ENCODE results near the gene DEFB125.
"Not testable (repeated sequence)": the region's sequence is repeated elsewhere in the genome, so short reads cannot be mapped to it uniquely, and the experiment has no call there.

DEFB125 gene

GRCh38 chr20:95215-95614, 7.7 kb downstream of the DEFB125 start:
- H3K4me3 ChIP-seq (ENCODE audit: insufficient read depth in 1 of 2, low read depth in 1 of 2, low read length in 2 of 2): no peak overlapping the region
- H4K91ac ChIP-seq (ENCODE audit: low read length): no peak overlapping the region
- H2AFZ ChIP-seq (ENCODE audit: low read depth, low read length): no peak overlapping the region
- H3K79me1 ChIP-seq (replicated peaks; ENCODE audit: low read length, poor library complexity, severe bottlenecking): no peaks in the 10 kb centered on the region
- H2BK12ac ChIP-seq (ENCODE audit: low read length in 2 of 2): no peak overlapping the region
- H2BK5ac ChIP-seq (ENCODE audit: low read depth, low read length, poor library complexity, severe bottlenecking): no peak overlapping the region
- no peak overlapping the region for H2BK120ac ChIP-seq (ENCODE audit: low read depth, low read length)
- no peak overlapping the region for H2BK15ac ChIP-seq (ENCODE audit: low read depth, poor library complexity, severe bottlenecking)
- no peak overlapping the region for H3K18ac ChIP-seq (ENCODE audit: low read depth in 1 of 2, low read length in 2 of 2)
- no peaks in the 10 kb centered on the region for H3K27me3 ChIP-seq (ENCODE audit: control insufficient read depth in 1 of 2, insufficient read depth in 1 of 2, low read length in 2 of 2)
- H3K9me3 ChIP-seq (ENCODE audit: control insufficient read depth, low read length): peaks cover 20% of the 10 kb centered on the region
- no peak overlapping the region for H3K14ac ChIP-seq (ENCODE audit: low read length in 2 of 2)
- WGBS: 72% methylated on average over 4 of the region's 4 CpGs
- no peak for DNase-seq
- H2AK5ac ChIP-seq (ENCODE audit: low read length, severe bottlenecking): no peak overlapping the region
- peaks cover 1% of the 10 kb centered on the region for H3K4me1 ChIP-seq (ENCODE audit: control insufficient read depth, insufficient read depth, low read depth, low read length)
- no peak overlapping the region for H3K9ac ChIP-seq (ENCODE audit: low read length)
- H4K8ac ChIP-seq (ENCODE audit: low read length): no peak overlapping the region
- H3K4ac ChIP-seq (ENCODE audit: low read depth in 1 of 2, low read length in 2 of 2): no peak overlapping the region
- no peak overlapping the region for H3K27ac ChIP-seq (ENCODE audit: low read length, poor library complexity, severe bottlenecking)
- H3K23ac ChIP-seq (ENCODE audit: low read length in 2 of 2): no peak overlapping the region
- H3K4me2 ChIP-seq (ENCODE audit: low read length, poor library complexity, severe bottlenecking): no peak overlapping the region
- no peaks in the 10 kb centered on the region for H3K36me3 ChIP-seq (ENCODE audit: control insufficient read depth in 1 of 2, insufficient read depth in 2 of 2, low read depth in 1 of 2, low read length in 2 of 2)

- 71% methylated on average over 4 of the region's 5 CpGs for WGBS
- H4K91ac ChIP-seq (ENCODE audit: low read length); H2BK5ac ChIP-seq (ENCODE audit: low read depth, low read length, poor library complexity, severe bottlenecking): not testable (repeated sequence)
Observed at GRCh38 chr20:97691-98090, 10.2 kb downstream of the DEFB125 start.

GRCh38 chr20:101975-102374, 14.5 kb downstream of the DEFB125 start:
- Histone ChIP-seq H3K9me3 (ENCODE audit: control insufficient read depth, low read length) (no peaks in the 10 kb centered on the region), H2BK12ac (ENCODE audit: low read length in 2 of 2) (no peak overlapping the region), H2BK5ac (ENCODE audit: low read depth, low read length, poor library complexity, severe bottlenecking) (no peak overlapping the region), H3K79me1 (replicated peaks; ENCODE audit: low read length, poor library complexity, severe bottlenecking) (no peaks in the 10 kb centered on the region), H3K18ac (ENCODE audit: low read depth in 1 of 2, low read length in 2 of 2) (no peak overlapping the region), H2AK5ac (ENCODE audit: low read length, severe bottlenecking) (no peak overlapping the region), H4K91ac (ENCODE audit: low read length) (no peak overlapping the region), H4K8ac (ENCODE audit: low read length) (no peak overlapping the region), H3K27ac (ENCODE audit: low read length, poor library complexity, severe bottlenecking) (no peak overlapping the region), H3K4me3 (ENCODE audit: insufficient read depth in 1 of 2, low read depth in 1 of 2, low read length in 2 of 2) (no peak overlapping the region), H3K4ac (ENCODE audit: low read depth in 1 of 2, low read length in 2 of 2) (no peak overlapping the region), H3K36me3 (ENCODE audit: control insufficient read depth in 1 of 2, insufficient read depth in 2 of 2, low read depth in 1 of 2, low read length in 2 of 2) (no peaks in the 10 kb centered on the region), H2BK15ac (ENCODE audit: low read depth, poor library complexity, severe bottlenecking) (no peak overlapping the region), H2AFZ (ENCODE audit: low read depth, low read length) (no peak overlapping the region), H3K4me1 (ENCODE audit: control insufficient read depth, insufficient read depth, low read depth, low read length) (no peaks in the 10 kb centered on the region), H3K27me3 (ENCODE audit: control insufficient read depth in 1 of 2, insufficient read depth in 1 of 2, low read length in 2 of 2) (peaks cover 4 to 5% of the 10 kb centered on the region in 2 experiments), H2BK120ac (ENCODE audit: low read depth, low read length) (no peak overlapping the region), H3K14ac (ENCODE audit: low read length in 2 of 2) (no peak overlapping the region), H3K9ac (ENCODE audit: low read length) (no peak overlapping the region), H3K23ac (ENCODE audit: low read length in 2 of 2) (no peak overlapping the region), H3K4me2 (ENCODE audit: low read length, poor library complexity, severe bottlenecking) (no peak overlapping the region)
- no peak for DNase-seq

More at GRCh38 chr20:97691-98090, 10.2 kb downstream of the DEFB125 start:
- H2BK12ac ChIP-seq (ENCODE audit: low read length in 2 of 2); H2BK120ac ChIP-seq (ENCODE audit: low read depth, low read length); H3K27ac ChIP-seq (ENCODE audit: low read length, poor library complexity, severe bottlenecking); H3K4me2 ChIP-seq (ENCODE audit: low read length, poor library complexity, severe bottlenecking); H4K8ac ChIP-seq (ENCODE audit: low read length); H3K14ac ChIP-seq (ENCODE audit: low read length in 2 of 2); H3K4me3 ChIP-seq (ENCODE audit: insufficient read depth in 1 of 2, low read depth in 1 of 2, low read length in 2 of 2); H3K9ac ChIP-seq (ENCODE audit: low read length); H3K79me1 ChIP-seq (replicated peaks; ENCODE audit: low read length, poor library complexity, severe bottlenecking); H3K4ac ChIP-seq (ENCODE audit: low read depth in 1 of 2, low read length in 2 of 2); H3K4me1 ChIP-seq (ENCODE audit: control insufficient read depth, insufficient read depth, low read depth, low read length); H3K27me3 ChIP-seq (ENCODE audit: control insufficient read depth in 1 of 2, insufficient read depth in 1 of 2, low read length in 2 of 2); H2AK5ac ChIP-seq (ENCODE audit: low read length, severe bottlenecking); H3K36me3 ChIP-seq (ENCODE audit: control insufficient read depth in 1 of 2, insufficient read depth in 2 of 2, low read depth in 1 of 2, low read length in 2 of 2); DNase-seq; H2BK15ac ChIP-seq (ENCODE audit: low read depth, poor library complexity, severe bottlenecking); H3K23ac ChIP-seq (ENCODE audit: low read length in 2 of 2); H2AFZ ChIP-seq (ENCODE audit: low read depth, low read length); H3K18ac ChIP-seq (ENCODE audit: low read depth in 1 of 2, low read length in 2 of 2): not testable (repeated sequence)
- peaks cover 20% of the 10 kb centered on the region for H3K9me3 ChIP-seq (ENCODE audit: control insufficient read depth, low read length)

- Histone ChIP-seq H2BK12ac (ENCODE audit: low read length in 2 of 2) (no peak overlapping the region), H2AK5ac (ENCODE audit: low read length, severe bottlenecking) (no peak overlapping the region), H3K27ac (ENCODE audit: low read length, poor library complexity, severe bottlenecking) (no peak overlapping the region), H3K79me1 (replicated peaks; ENCODE audit: low read length, poor library complexity, severe bottlenecking) (no peaks in the 10 kb centered on the region), H4K8ac (ENCODE audit: low read length) (no peak overlapping the region), H2AFZ (ENCODE audit: low read depth, low read length) (no peak overlapping the region), H3K9ac (ENCODE audit: low read length) (no peak overlapping the region), H4K91ac (ENCODE audit: low read length) (no peak overlapping the region), H2BK5ac (ENCODE audit: low read depth, low read length, poor library complexity, severe bottlenecking) (no peak overlapping the region), H3K23ac (ENCODE audit: low read length in 2 of 2) (no peak overlapping the region), H3K36me3 (ENCODE audit: control insufficient read depth in 1 of 2, insufficient read depth in 2 of 2, low read depth in 1 of 2, low read length in 2 of 2) (no peaks in the 10 kb centered on the region), H3K27me3 (ENCODE audit: control insufficient read depth in 1 of 2, insufficient read depth in 1 of 2, low read length in 2 of 2) (peaks cover 4 to 5% of the 10 kb centered on the region in 2 experiments), H3K4me2 (ENCODE audit: low read length, poor library complexity, severe bottlenecking) (no peak overlapping the region), H3K4me1 (ENCODE audit: control insufficient read depth, insufficient read depth, low read depth, low read length) (no peaks in the 10 kb centered on the region), H3K9me3 (ENCODE audit: control insufficient read depth, low read length) (no peaks in the 10 kb centered on the region), H3K14ac (ENCODE audit: low read length in 2 of 2) (no peak overlapping the region), H3K18ac (ENCODE audit: low read depth in 1 of 2, low read length in 2 of 2) (no peak overlapping the region), H3K4me3 (ENCODE audit: insufficient read depth in 1 of 2, low read depth in 1 of 2, low read length in 2 of 2) (no peak overlapping the region), H2BK15ac (ENCODE audit: low read depth, poor library complexity, severe bottlenecking) (no peak overlapping the region), H2BK120ac (ENCODE audit: low read depth, low read length) (no peak overlapping the region), H3K4ac (ENCODE audit: low read depth in 1 of 2, low read length in 2 of 2) (no peak overlapping the region)
- no peak for DNase-seq
- 63% methylated on average over 5 of the region's 5 CpGs for WGBS
Observed at GRCh38 chr20:103456-103855, 16.0 kb downstream of the DEFB125 start.
